Omental fat pad (tissue), 4 donors: ENCODE measurements around the gene PLA2R1. TPM values are rescaled to one million over a fixed set of nuclear protein-coding genes. Genes with fewer than 3 reads are reported as not detected.

Source experiments
- ATAC-seq: fragments of 150-250 bp; one replicate; pipeline ENCODE4 v1.9.1; 2016; ENCODE audit warnings: mild to moderate bottlenecking, moderate library complexity; ENCODE audit not compliant: low FRiP score
- DNase-seq: peaks from one replicate; pipeline ENCODE4 v3.0.0-alpha.2; 2019; ENCODE audit warnings: low spot score
- total RNA-seq, 4 donors: library from RNA; depleted of rRNA; stranded (reverse); fragments of >200 nt; gene quantifications; one replicate each; pipeline ENCODE4 v1.1.0, GENCODE V29; 2016
- TF ChIP-seq, protein P1 (sequence below), 3 donors: fragments of 450-650 bp; IDR thresholded peaks; one replicate each; pipeline ENCODE4 v1.5.1; 2016 to 2017; ENCODE audit warnings: antibody characterized with exemption in 3 of 3, mild to moderate bottlenecking in 3 of 3, moderate library complexity in 2 of 3

Gene PLA2R1
- total RNA-seq, 4 donors from 2014 or later: 6.5 to 13.5 (median 12.5) TPM

DNA sequence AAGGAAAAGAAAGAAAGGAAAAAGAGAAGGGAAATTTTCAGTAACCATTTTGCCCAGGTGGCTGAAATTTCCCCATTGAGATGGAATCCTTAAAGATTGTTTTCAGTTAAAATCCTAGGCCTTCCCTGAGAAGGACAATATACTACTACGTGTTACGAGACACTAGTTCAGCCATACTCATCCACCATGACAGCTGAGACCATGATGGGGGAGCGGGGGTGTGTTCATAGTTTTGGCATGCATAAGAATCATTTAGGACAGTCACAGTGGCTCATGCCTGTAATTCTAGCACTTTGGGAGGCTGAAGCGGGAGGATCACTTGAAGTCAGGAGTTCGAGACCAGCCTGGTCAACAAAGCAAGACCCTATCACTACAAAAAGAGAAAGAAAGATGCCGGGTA lies 28.0 kb downstream of the PLA2R1 start:
- TF ChIP-seq, protein P1, sequence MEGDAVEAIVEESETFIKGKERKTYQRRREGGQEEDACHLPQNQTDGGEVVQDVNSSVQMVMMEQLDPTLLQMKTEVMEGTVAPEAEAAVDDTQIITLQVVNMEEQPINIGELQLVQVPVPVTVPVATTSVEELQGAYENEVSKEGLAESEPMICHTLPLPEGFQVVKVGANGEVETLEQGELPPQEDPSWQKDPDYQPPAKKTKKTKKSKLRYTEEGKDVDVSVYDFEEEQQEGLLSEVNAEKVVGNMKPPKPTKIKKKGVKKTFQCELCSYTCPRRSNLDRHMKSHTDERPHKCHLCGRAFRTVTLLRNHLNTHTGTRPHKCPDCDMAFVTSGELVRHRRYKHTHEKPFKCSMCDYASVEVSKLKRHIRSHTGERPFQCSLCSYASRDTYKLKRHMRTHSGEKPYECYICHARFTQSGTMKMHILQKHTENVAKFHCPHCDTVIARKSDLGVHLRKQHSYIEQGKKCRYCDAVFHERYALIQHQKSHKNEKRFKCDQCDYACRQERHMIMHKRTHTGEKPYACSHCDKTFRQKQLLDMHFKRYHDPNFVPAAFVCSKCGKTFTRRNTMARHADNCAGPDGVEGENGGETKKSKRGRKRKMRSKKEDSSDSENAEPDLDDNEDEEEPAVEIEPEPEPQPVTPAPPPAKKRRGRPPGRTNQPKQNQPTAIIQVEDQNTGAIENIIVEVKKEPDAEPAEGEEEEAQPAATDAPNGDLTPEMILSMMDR (IDR thresholded peaks at IDR 0.05): no peak
- no peak for DNase-seq
- ATAC-seq: no peak

DNA sequence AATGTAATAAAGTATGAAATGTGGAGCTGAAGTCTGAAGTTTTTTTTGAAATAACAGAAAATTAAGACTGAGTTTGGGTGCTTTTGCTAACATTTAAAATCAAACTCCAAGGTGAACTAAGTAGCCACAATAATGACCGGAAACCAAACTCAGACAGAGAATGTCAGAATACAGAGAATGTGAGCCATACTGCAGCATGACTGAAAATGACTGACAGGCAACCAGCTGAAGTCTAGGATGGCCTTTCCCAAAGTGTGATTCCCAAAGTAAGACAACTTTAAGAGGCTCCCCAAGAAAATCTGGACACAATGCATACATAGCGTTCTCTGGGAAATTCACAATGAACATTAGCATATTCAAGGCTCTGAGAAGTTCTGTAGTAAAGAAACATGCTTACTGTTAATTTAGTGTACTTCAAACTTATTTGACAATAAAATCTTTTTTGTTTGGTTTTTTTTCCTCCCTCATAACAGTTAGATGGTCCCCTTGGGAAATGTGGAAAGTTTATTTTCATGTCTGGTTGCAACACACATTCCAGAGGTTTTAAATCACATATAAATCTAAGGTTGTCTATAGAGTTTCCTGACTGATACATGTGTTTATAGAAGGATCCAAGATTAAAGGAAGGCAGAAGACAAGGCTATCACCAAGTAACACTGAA lies 28.6 kb downstream of the PLA2R1 start:
- TF ChIP-seq, protein P1 (IDR thresholded peaks at IDR 0.05): no peak
- ATAC-seq (no peak), DNase-seq (no peak)

DNA sequence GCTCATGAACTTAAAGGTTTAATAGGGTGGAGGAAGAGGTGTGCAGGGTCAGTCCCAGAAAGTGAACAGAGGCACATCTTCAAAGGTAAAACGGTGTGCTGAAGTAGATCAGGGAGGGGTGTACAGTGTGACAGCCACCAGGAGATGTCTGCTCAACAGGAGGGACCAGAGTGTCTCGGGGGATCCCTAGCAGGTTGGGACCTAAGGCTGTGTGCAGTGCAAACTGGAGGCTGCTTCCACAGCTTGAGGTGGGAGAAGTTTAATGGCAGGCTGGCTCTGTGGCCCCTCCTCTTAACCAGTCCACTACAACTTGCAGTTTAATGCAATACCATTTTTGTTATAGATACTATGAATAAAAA lies 33.2 kb downstream of the PLA2R1 start:
- ATAC-seq (no peak), DNase-seq (no peak)
- TF ChIP-seq, protein P1 (IDR thresholded peaks at IDR 0.05): no peak

DNA sequence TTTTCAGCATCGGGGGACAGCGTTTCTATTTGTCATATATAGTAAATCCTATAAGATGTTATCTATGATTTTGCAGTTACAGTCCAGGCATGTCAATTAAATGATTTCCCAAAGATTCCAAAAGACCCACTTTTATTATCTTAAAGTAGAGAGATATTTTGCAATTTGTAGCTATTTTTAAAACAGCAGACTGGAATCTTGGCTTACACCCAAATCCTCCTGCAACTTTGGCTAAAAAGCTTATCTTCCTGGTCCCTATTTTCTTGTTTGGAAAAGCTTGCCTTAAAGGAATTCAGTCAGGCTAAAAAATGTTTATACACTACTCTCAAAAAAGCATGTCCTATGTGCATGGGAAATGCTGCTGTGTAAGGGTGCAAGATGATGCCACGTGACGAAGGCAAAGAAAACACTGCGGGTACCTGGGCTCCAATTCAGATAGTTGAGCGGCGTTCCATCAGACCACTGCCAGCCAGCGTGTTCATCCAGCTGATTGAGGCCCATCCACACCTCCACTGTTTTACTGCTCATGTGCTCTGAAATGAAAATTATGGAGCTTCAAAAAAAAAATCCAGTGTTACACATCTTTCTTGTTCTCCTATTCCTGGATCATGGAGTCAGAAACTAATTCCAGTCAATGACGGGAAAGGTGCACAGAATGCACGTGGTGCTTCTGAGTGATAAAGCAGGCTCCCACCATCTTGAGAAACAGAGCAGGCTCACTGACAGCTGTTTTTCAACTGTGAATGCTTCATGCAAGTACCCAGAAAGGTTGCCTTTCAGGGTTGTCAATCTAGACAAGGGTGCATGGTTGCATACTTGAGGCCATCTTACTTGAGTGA lies 33.8 kb downstream of the PLA2R1 start:
- ATAC-seq (no peak), DNase-seq (no peak)
- TF ChIP-seq, protein P1 (IDR thresholded peaks at IDR 0.05): no peak

DNA sequence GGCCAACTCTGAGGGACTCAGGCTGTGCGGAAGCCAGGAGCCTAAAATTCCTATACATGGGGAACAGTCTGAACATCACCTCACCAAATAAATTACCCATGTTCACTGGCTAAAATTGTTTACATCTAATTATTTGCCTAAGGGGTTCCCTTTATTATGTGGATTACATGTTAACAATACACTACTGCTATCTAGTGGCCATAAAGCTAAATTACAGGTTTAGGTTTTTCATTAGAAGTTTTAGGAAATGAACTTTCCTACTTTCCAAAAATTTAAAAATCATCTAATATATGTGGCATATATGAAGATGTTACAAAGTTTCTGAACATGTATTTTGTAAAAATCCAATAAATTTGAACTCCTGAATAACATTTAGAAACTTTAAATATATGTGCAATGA lies 40.3 kb downstream of the PLA2R1 start:
- no peak for DNase-seq
- ATAC-seq: no peak
- TF ChIP-seq, protein P1 (IDR thresholded peaks at IDR 0.05): no peak

DNA sequence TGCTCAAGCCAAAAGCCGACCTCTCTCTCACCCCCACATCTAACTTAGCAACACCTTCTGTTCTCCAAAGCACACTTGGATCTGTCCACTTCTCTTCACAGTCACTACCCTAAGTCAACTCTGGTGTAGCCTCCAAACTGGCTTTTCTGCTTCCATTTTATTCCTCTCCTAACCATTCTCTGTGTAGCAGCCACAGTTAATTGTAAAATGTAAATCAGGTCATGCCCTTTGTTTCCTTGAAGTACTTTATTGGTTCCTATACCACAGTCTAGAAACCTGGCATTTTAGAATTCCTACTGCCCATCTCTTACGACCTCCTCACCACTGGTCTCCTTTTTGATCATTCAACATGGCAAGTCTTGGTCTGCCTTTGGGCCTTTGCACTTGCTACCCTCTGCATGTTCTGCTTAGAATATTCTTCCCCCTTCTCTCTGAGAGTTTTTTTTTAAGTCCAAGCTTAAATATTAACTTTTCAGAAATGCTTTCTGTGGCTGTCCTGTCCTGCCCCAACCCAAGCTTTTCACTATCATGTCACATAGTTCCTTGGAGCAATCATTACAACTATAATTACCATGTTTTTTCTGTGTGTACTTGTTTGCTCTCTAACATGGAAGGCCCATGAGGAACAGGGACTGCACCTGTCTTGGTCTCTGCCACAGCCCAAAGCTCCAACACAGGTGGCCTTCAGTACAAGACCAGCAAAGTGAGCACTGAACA lies 42.9 kb downstream of the PLA2R1 start:
- DNase-seq (no peak), ATAC-seq (no peak)
- TF ChIP-seq, protein P1 (IDR thresholded peaks at IDR 0.05): no peak
